Mucosa of descending colon (tissue), 3 donors: Measurements from ENCODE around the gene CYP26A1. TPM values are rescaled to one million over a fixed set of nuclear protein-coding genes. Genes with fewer than 3 reads are reported as not detected.

Experiments used
- ATAC-seq: fragments of 200-7000 bp; cut with Tn5 transposase; one replicate; pipeline ENCODE4 v1.9.1; 2020; ENCODE audit warnings: mild to moderate bottlenecking, moderate library complexity
- DNase-seq, 3 donors: peaks; one replicate each; pipeline ENCODE4 v3.0.0-alpha.2; 2020
- H3K36me3 ChIP-seq: fragments of 200-600 bp; one replicate; pipeline ENCODE4 v1.8.0; 2021; ENCODE audit warnings: low read depth, mild to moderate bottlenecking
- H3K4me1 ChIP-seq: fragments of 200-600 bp; one replicate; pipeline ENCODE4 v1.8.0; 2021; ENCODE audit warnings: low read depth, mild to moderate bottlenecking
- H3K4me3 ChIP-seq: fragments of 200-600 bp; one replicate; pipeline ENCODE4 v1.8.0; 2021; ENCODE audit warnings: mild to moderate bottlenecking
- H3K9me3 ChIP-seq: fragments of 200-600 bp; one replicate; pipeline ENCODE4 v1.8.0; 2021; ENCODE audit warnings: mild to moderate bottlenecking
- CTCF ChIP-seq: fragments of 200-600 bp; IDR thresholded peaks from one replicate; pipeline ENCODE4 v1.8.0; 2022; ENCODE audit warnings: antibody characterized with exemption, mild to moderate bottlenecking
- intact Hi-C, 2 donors: fragments of 100-400 bp; cut with DNase I in 1 of 2; cut with micrococcal nuclease in 1 of 2; formaldehyde crosslinking; loops; one replicate each; pipeline versions ENCODE4 v1.11.0 to v1.11.1; 2022; cut with DNase I, micrococcal nuclease
- long read RNA-seq, 2 donors: library from polyadenylated mRNA; unstranded; transcript quantifications; one replicate each; pipeline ENCODE4 v2.0.0, GENCODE V29; 2019 to 2021
- total RNA-seq, 3 donors: library from RNA; stranded (reverse); fragmentation: NEBNext Ultra II Directional in 2 of 3; extraction: Animal tissue kit (Norgen Biotek cat#: 25700) in 2 of 3; gene quantifications; one replicate each; pipeline versions ENCODE4 v1.2.1 to v1.2.4, GENCODE V29; 2021 to 2023
- donor health status: DM: no; HTN: no; CAD: no; lungs with moderate emphysema.
- donor health status: DM: no; HTN: no; CAD: no.
- donor health status: DM: no; HTN: yes; CAD: no.

The CYP26A1 gene
- total RNA-seq, result not detected
- long read RNA-seq, donor 1, result 0 reads
- long read RNA-seq, donor 2, result 0 reads

- H3K4me3 ChIP-seq, result no peak within 1 kb of the TSS
- peak; percentile 24 for ATAC-seq
- H3K4me1 ChIP-seq, result peaks cover 40% of the 10 kb centered on the region
- DNase-seq, result no peak
- no peaks in the 10 kb centered on the region for H3K36me3 ChIP-seq
- TF ChIP-seq CTCF, result no peak
- H3K9me3 ChIP-seq, result no peaks in the 10 kb centered on the region
- intact Hi-C loops, result loop anchor here in 1 of 2 donors (10.0 kb wide), 1 partner anchor 281 kb away; no protein-coding TSS in a partner anchor
These were observed at the start of gene CYP26A1 for GRCh38 chr10:93073539-93074146. CYP26A1 (plus strand) TSS chr10:93073893; CDS start chr10:93073935, 42 bp downstream.

- ATAC-seq (peak; percentile 50), DNase-seq (no peak)
- Histone ChIP-seq H3K4me1 (no peaks in the 10 kb centered on the region), H3K9me3 (no peaks in the 10 kb centered on the region), H3K36me3 (no peaks in the 10 kb centered on the region), H3K4me3 (no peak overlapping the region)
- TF ChIP-seq CTCF, result no peak
- intact Hi-C loops, result no loop called here
These were observed 47.6 kb upstream of the CYP26A1 start for GRCh38 chr10:93026072-93026471.

- no peak for ATAC-seq
- TF ChIP-seq CTCF, result no peak
- no peak overlapping the region for H3K4me3 ChIP-seq
- DNase-seq, result no peak
- H3K4me1 ChIP-seq, result peaks cover 2% of the 10 kb centered on the region
- no peaks in the 10 kb centered on the region for H3K9me3 ChIP-seq
- intact Hi-C loops, result no loop called here
- H3K36me3 ChIP-seq, result no peaks in the 10 kb centered on the region
These were observed 46.2 kb upstream of the CYP26A1 start for GRCh38 chr10:93027508-93027907.

DNA sequence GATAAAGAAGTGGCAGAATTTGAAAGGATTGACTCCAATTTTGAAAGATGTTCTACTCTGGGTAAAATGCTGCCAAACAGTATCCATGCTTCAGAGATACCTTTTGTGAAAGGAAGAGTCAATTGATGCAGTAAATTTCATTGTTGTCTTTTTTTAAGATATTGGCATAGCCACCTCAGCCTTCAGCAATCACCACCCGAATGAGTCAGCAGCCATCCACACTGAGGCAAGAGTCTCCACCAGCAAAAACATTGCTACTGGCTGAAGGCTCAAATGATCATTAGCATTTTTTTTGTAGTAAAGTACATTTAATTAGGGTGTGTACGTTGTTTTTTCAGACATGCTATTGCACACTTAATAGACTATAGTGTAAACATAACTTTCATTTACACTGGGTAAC lies 44.8 kb upstream of the CYP26A1 start:
- H3K36me3 ChIP-seq, result no peaks in the 10 kb centered on the region
- H3K4me3 ChIP-seq, result no peak overlapping the region
- peaks cover 11% of the 10 kb centered on the region for H3K4me1 ChIP-seq
- ATAC-seq (no peak), DNase-seq (no peak)
- intact Hi-C loops, result no loop called here
- TF ChIP-seq CTCF, result no peak
- no peaks in the 10 kb centered on the region for H3K9me3 ChIP-seq

DNA sequence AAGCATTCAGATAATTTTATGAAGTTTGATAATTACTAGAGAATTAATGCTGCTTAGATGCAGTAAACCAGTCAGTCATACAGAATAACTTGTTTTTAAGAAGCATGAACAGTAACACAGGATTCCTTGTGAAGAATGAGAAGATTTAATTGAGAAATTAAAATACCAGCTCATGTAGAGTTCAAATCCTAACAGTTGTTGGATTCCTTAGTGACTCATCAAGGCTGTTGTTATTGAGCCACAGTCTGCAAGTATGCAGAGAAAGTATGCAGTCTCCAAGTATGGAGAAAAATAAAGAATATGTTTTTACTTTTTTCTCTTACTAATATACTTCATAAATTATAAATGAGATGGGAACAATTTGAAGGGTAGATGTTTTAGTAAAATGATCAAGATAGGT lies 43.3 kb upstream of the CYP26A1 start:
- H3K4me1 ChIP-seq, result peaks cover 13% of the 10 kb centered on the region
- no peaks in the 10 kb centered on the region for H3K36me3 ChIP-seq
- ATAC-seq (no peak), DNase-seq (no peak)
- no peaks in the 10 kb centered on the region for H3K9me3 ChIP-seq
- no peak overlapping the region for H3K4me3 ChIP-seq
- intact Hi-C loops, result no loop called here
- TF ChIP-seq CTCF, result no peak
